HG02759 (cell line): Measurements from ENCODE around the gene ZNF507.

Experiments used
- ATAC-seq: cut with Tn5 transposase; IDR thresholded peaks from one replicate; pipeline ENCODE4 v1.9.1; 2021; ENCODE audit warnings: mild to moderate bottlenecking, moderate library complexity; ENCODE audit not compliant: unreplicated experiment

The ZNF507 gene

GRCh38 chr19:32339423-32339822, 6.0 kb upstream of the ZNF507 start:
- ATAC-seq: no peak

- peak; percentile 73 for ATAC-seq
These were observed 5.2 kb upstream of the ZNF507 start for GRCh38 chr19:32339988-32340874.

GRCh38 chr19:32342695-32343094, 2.7 kb upstream of the ZNF507 start:
- ATAC-seq: no peak

GRCh38 chr19:32343550-32344262, 1.7 kb upstream of the ZNF507 start:
- ATAC-seq: no peak

- no peak for ATAC-seq
These were observed 1.5 kb downstream of the ZNF507 start for GRCh38 chr19:32346901-32347300.

GRCh38 chr19:32347573-32347972, 2.2 kb downstream of the ZNF507 start:
- no peak for ATAC-seq

GRCh38 chr19:32349051-32349450, 3.6 kb downstream of the ZNF507 start:
- no peak for ATAC-seq

- ATAC-seq: no peak
These were observed 4.5 kb downstream of the ZNF507 start for GRCh38 chr19:32349724-32350470.

- no peak for ATAC-seq
These were observed 5.1 kb downstream of the ZNF507 start for GRCh38 chr19:32350471-32350865.

- no peak for ATAC-seq
These were observed 5.6 kb downstream of the ZNF507 start for GRCh38 chr19:32350987-32351348.

- no peak for ATAC-seq
These were observed 6.8 kb downstream of the ZNF507 start for GRCh38 chr19:32352241-32352630.

- no peak for ATAC-seq
These were observed 8.9 kb downstream of the ZNF507 start for GRCh38 chr19:32354345-32354744.

- ATAC-seq: no peak
These were observed 9.9 kb downstream of the ZNF507 start for GRCh38 chr19:32355309-32355708.

- ATAC-seq: no peak
These were observed 12.3 kb downstream of the ZNF507 start for GRCh38 chr19:32357720-32358119.

- no peak for ATAC-seq
These were observed 12.9 kb downstream of the ZNF507 start for GRCh38 chr19:32358321-32358720.

- no peak for ATAC-seq
These were observed 14.2 kb downstream of the ZNF507 start for GRCh38 chr19:32359581-32359980.

GRCh38 chr19:32361574-32362317, 16.3 kb downstream of the ZNF507 start:
- ATAC-seq: no peak

GRCh38 chr19:32362318-32362691, 16.9 kb downstream of the ZNF507 start:
- no peak for ATAC-seq

- no peak for ATAC-seq
These were observed 17.8 kb downstream of the ZNF507 start for GRCh38 chr19:32363175-32363574.

- no peak for ATAC-seq
These were observed 18.2 kb downstream of the ZNF507 start for GRCh38 chr19:32363632-32364031.

- ATAC-seq: no peak
These were observed 18.6 kb downstream of the ZNF507 start for GRCh38 chr19:32364040-32364439.
